Right lobe of liver (tissue), 6 donors: ENCODE measurements around the gene CLDN7. TPM values are rescaled to one million over a fixed set of nuclear protein-coding genes. Genes with fewer than 3 reads are reported as not detected.

Experiments
- ATAC-seq, 4 donors: fragments of 200-7000 bp; cut with Tn5 transposase; one replicate each; pipeline ENCODE4 v1.9.1; 2020; ENCODE audit warnings: mild to moderate bottlenecking in 4 of 4, moderate library complexity in 4 of 4
- DNase-seq, 3 donors: peaks; one replicate each; pipeline ENCODE4 v3.0.0-alpha.2; 2020
- H3K27ac ChIP-seq, 3 donors: fragments of 200-600 bp; one replicate each; pipeline ENCODE4 v1.8.0; 2022
- H3K27me3 ChIP-seq, 2 donors: fragments of 200-600 bp; one replicate each; pipeline ENCODE4 v1.8.0; 2022
- H3K36me3 ChIP-seq, 4 donors: fragments of 200-600 bp; sonication (generic) in 1 of 4; one replicate each; pipeline versions ENCODE4 v1.5.1 to v1.8.0; 2017 to 2022; ENCODE audit warnings: control low read depth in 1 of 4
- H3K4me1 ChIP-seq, 4 donors: fragments of 200-600 bp; sonication (generic) in 1 of 4; one replicate each; pipeline versions ENCODE4 v1.5.1 to v1.8.0; 2017 to 2022; ENCODE audit warnings: control low read depth in 1 of 4
- H3K4me3 ChIP-seq, 3 donors: fragments of 200-600 bp; one replicate each; pipeline ENCODE4 v1.8.0; 2022
- H3K9me3 ChIP-seq, 4 donors: fragments of 200-600 bp; sonication (generic) in 1 of 4; one replicate each; pipeline versions ENCODE4 v1.5.1 to v1.8.0; 2017 to 2022; ENCODE audit warnings: control low read depth in 1 of 4
- POLR2A ChIP-seq: fragments of 450-650 bp; IDR thresholded peaks from one replicate; pipeline ENCODE4 v1.6.1; 2017; ENCODE audit warnings: antibody characterized with exemption, mild to moderate bottlenecking
- WGBS: methylation state at CpG from one replicate; pipeline ENCODE4 v1.1.6; 2018; ENCODE audit warnings: low coverage, low lambda C conversion rate; ENCODE audit not compliant: insufficient coverage; ENCODE audit errors: missing lambda C conversion rate; 5-methylcytosine and 5-hydroxymethylcytosine counted together
- intact Hi-C, 2 donors: fragments of 100-400 bp; cut with DNase I; formaldehyde crosslinking; loops; one replicate each; pipeline versions ENCODE4 v1.11.2 to v1.14.1; 2022
- total RNA-seq, 6 experiments: library from RNA; depleted of rRNA in 2 of 6; stranded (reverse); fragments of >200 nt in 2 of 6; fragmentation: NEBNext Ultra II Directional in 3 of 6; extraction: Animal tissue kit (Norgen Biotek cat#: 25700) in 3 of 6; gene quantifications; one replicate each; pipeline versions ENCODE4 v1.1.0 to v1.2.4, GENCODE V29; 2016 to 2023
- TF ChIP-seq, protein P1 (sequence below), 4 donors: fragments of 200-600 bp in 3 of 4; fragments of 450-650 bp in 1 of 4; IDR thresholded peaks; one replicate each; pipeline versions ENCODE4 v1.5.1 to v1.8.0; 2016 to 2022; ENCODE audit warnings: antibody characterized with exemption in 4 of 4, mild to moderate bottlenecking in 2 of 4
- donor health status: DM: no; HTN: yes; CAD: no.
- donor health status: DM: no; HTN: no; CAD: no.
- donor health status: DM: no; HTN: no; CAD: no.
- donor health status: DM: no; HTN: yes; CAD: no.
- donor health status: DM: no; HTN: yes; CAD: no.

Gene CLDN7
- total RNA-seq, 6 experiments from 2014 or later, result 9.6 to 114 (median 23.3) TPM

GRCh38 chr17:7282752-7283321, 20.6 kb upstream of the CLDN7 start:
- intact Hi-C loops, result no loop called here
- H3K27ac ChIP-seq, result no peak overlapping the region
- no peak for ATAC-seq
- 54% methylated on average over 5 of the region's 6 CpGs for WGBS
- no peak for DNase-seq
- H3K4me3 ChIP-seq, result no peak overlapping the region
- no peaks in the 10 kb centered on the region for H3K9me3 ChIP-seq
- TF ChIP-seq, protein P1, sequence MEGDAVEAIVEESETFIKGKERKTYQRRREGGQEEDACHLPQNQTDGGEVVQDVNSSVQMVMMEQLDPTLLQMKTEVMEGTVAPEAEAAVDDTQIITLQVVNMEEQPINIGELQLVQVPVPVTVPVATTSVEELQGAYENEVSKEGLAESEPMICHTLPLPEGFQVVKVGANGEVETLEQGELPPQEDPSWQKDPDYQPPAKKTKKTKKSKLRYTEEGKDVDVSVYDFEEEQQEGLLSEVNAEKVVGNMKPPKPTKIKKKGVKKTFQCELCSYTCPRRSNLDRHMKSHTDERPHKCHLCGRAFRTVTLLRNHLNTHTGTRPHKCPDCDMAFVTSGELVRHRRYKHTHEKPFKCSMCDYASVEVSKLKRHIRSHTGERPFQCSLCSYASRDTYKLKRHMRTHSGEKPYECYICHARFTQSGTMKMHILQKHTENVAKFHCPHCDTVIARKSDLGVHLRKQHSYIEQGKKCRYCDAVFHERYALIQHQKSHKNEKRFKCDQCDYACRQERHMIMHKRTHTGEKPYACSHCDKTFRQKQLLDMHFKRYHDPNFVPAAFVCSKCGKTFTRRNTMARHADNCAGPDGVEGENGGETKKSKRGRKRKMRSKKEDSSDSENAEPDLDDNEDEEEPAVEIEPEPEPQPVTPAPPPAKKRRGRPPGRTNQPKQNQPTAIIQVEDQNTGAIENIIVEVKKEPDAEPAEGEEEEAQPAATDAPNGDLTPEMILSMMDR (IDR thresholded peaks at IDR 0.05), result no peak
- TF ChIP-seq POLR2A, result no peak
- no peaks in the 10 kb centered on the region for H3K36me3 ChIP-seq
- no peaks in the 10 kb centered on the region for H3K27me3 ChIP-seq
- peaks cover 0 to 20% (median 2%) of the 10 kb centered on the region in 4 donors for H3K4me1 ChIP-seq

GRCh38 chr17:7281953-7282751, 19.9 kb upstream of the CLDN7 start:
- H3K27ac ChIP-seq, result peak overlapping the region in 1 of 3 donors; percentile 73
- ATAC-seq (no peak), DNase-seq (peak in 2 of 3 donors; percentile 48 to 57)
- no peaks in the 10 kb centered on the region for H3K9me3 ChIP-seq
- intact Hi-C loops, result no loop called here
- peaks cover 0 to 20% (median 2%) of the 10 kb centered on the region in 4 donors for H3K4me1 ChIP-seq
- TF ChIP-seq POLR2A, result no peak
- TF ChIP-seq, protein P1 (IDR thresholded peaks at IDR 0.05), result no peak
- H3K4me3 ChIP-seq, result peak overlapping the region; percentile 22 to 61 (median 53)
- H3K36me3 ChIP-seq, result no peaks in the 10 kb centered on the region
- WGBS, result 3% methylated on average over 14 of the region's 43 CpGs
- no peaks in the 10 kb centered on the region for H3K27me3 ChIP-seq

DNA sequence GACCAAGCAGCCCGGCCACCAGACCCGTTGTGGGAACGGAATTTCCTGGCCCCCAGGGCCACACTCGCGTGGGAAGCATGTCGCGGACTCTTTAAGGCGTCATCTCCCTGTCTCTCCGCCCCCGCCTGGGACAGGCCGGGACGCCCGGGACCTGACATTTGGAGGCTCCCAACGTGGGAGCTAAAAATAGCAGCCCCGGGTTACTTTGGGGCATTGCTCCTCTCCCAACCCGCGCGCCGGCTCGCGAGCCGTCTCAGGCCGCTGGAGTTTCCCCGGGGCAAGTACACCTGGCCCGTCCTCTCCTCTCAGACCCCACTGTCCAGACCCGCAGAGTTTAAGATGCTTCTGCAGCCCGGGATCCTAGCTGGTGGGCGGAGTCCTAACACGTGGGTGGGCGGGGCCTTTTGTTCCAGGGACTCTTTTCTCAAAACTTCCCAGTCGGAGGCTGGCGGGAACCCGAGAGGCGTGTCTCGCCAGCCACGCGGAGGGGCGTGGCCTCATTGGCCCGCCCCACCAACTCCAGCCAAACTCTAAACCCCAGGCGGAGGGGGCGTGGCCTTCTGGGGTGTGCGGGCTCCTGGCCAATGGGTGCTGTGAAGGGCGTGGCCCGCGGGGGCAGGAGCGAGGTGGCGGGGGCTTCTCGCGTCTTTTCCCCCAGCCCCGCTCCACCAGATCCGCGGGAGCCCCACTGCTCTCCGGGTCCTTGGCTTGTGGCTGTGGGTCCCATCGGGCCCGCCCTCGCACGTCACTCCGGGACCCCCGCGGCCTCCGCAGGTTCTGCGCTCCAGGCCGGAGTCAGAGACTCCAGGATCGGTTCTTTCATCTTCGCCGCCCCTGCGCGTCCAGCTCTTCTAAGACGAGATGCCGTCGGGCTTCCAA, 19.0 kb upstream of the CLDN7 start, which contains the start of gene SLC2A4:
Gene SLC2A4, plus strand, starts transcription at position 645 of the 879 bp plus-strand sequence. Its CDS starts 217 bp downstream, at position 862.
- intact Hi-C loops, result no loop called here
- H3K4me1 ChIP-seq, result peaks cover 0 to 20% (median 2%) of the 10 kb centered on the region in 4 donors
- no peak for TF ChIP-seq POLR2A
- TF ChIP-seq, protein P1 (IDR thresholded peaks at IDR 0.05), result no peak
- WGBS, result 0% methylated on average over 33 of the region's 71 CpGs
- H3K27ac ChIP-seq, result peak within 1 kb of the TSS in 2 of 3 donors; percentile 73
- no peaks in the 10 kb centered on the region for H3K27me3 ChIP-seq
- ATAC-seq (peak; percentile 86 to 91 (median 90)), DNase-seq (peak; percentile 96 to 97 (median 97))
- no peaks in the 10 kb centered on the region for H3K9me3 ChIP-seq
- H3K4me3 ChIP-seq, result peak within 1 kb of the TSS; percentile 22 to 61 (median 53)
- no peaks in the 10 kb centered on the region for H3K36me3 ChIP-seq

- Histone ChIP-seq H3K27ac (peak overlapping the region in 2 of 3 donors; percentile 73), H3K27me3 (no peaks in the 10 kb centered on the region), H3K36me3 (no peaks in the 10 kb centered on the region), H3K9me3 (no peaks in the 10 kb centered on the region), H3K4me3 (peak overlapping the region; percentile 22 to 61 (median 43)), H3K4me1 (peaks cover 0 to 20% (median 2%) of the 10 kb centered on the region in 4 donors)
- 0% methylated on average over 16 of the region's 29 CpGs for whole genome bisulfite sequencing
- peak; percentile 82 to 89 (median 86) for ATAC-seq
- TF ChIP-seq, protein P1 (IDR thresholded peaks at IDR 0.05), result peak; percentile 92 to 97 (median 96)
- no peak for TF ChIP-seq POLR2A
- intact Hi-C loops, result no loop called here
- peak; percentile 80 to 87 (median 83) for DNase-seq
Observed at GRCh38 chr17:7280519-7281073, 18.3 kb upstream of the CLDN7 start.
